RPMI8226 (cell line): ENCODE data around the gene OTUD1.

Source experiments
- DNase-seq: peaks from one replicate; pipeline ENCODE4 v3.0.0-alpha.2; 2015

Gene OTUD1

GRCh38 chr10:23432166-23432565 is 6.7 kb upstream of the OTUD1 start:
- no peak for DNase-seq

- DNase-seq, result no peak
Observed at GRCh38 chr10:23432639-23433038, 6.2 kb upstream of the OTUD1 start.

- no peak for DNase-seq
Observed at GRCh38 chr10:23433701-23434100, 5.2 kb upstream of the OTUD1 start.

GRCh38 chr10:23435378-23435777 is 3.5 kb upstream of the OTUD1 start:
- no peak for DNase-seq

GRCh38 chr10:23436983-23437382 is 1.9 kb upstream of the OTUD1 start:
- no peak for DNase-seq

- DNase-seq, result no peak
Observed at GRCh38 chr10:23437963-23438546, 820 bp upstream of the OTUD1 start.

GRCh38 chr10:23439452-23439960 is 631 bp downstream of the OTUD1 start:
- DNase-seq, result peak; percentile 19

GRCh38 chr10:23439961-23440889 is 1.4 kb downstream of the OTUD1 start:
- DNase-seq, result peak; percentile 29

GRCh38 chr10:23441251-23441650 is 2.4 kb downstream of the OTUD1 start:
- no peak for DNase-seq

- no peak for DNase-seq
Observed at GRCh38 chr10:23442936-23443335, 4.1 kb downstream of the OTUD1 start.

- no peak for DNase-seq
Observed at GRCh38 chr10:23445591-23445990, 6.7 kb downstream of the OTUD1 start.

GRCh38 chr10:23448323-23448722 is 9.4 kb downstream of the OTUD1 start:
- no peak for DNase-seq

GRCh38 chr10:23448802-23449570 is 10.1 kb downstream of the OTUD1 start:
- DNase-seq, result no peak

GRCh38 chr10:23452033-23452655 is 13.3 kb downstream of the OTUD1 start:
- DNase-seq, result no peak

- no peak for DNase-seq
Observed at GRCh38 chr10:23453465-23453864, 14.6 kb downstream of the OTUD1 start.

- DNase-seq, result no peak
Observed at GRCh38 chr10:23457632-23458417, 18.9 kb downstream of the OTUD1 start.

GRCh38 chr10:23459308-23459939 is 20.5 kb downstream of the OTUD1 start:
- DNase-seq, result no peak

- no peak for DNase-seq
Observed at GRCh38 chr10:23461557-23461956, 22.7 kb downstream of the OTUD1 start.

GRCh38 chr10:23467012-23467411 is 28.1 kb downstream of the OTUD1 start:
- DNase-seq, result no peak

- DNase-seq, result no peak
Observed at GRCh38 chr10:23467548-23467947, 28.7 kb downstream of the OTUD1 start.

GRCh38 chr10:23469596-23470237 is 30.8 kb downstream of the OTUD1 start:
- no peak for DNase-seq
